Endothelial cell (in vitro differentiated cells): ENCODE measurements around the gene TSSK2. TPM values are rescaled to one million over a fixed set of nuclear protein-coding genes. Genes with fewer than 3 reads are reported as not detected.

ENCODE experiments used
- DNase-seq: peaks from one replicate; pipeline ENCODE4 v3.0.0; 2021; ENCODE audit warnings: low spot score
- H3K27ac Mint-ChIP-seq: one replicate; pipeline ENCODE4 v1.8.0; 2021; ENCODE audit warnings: mixed read lengths, inconsistent platforms; ENCODE audit not compliant: unreplicated experiment
- H3K27me3 Mint-ChIP-seq: one replicate; pipeline ENCODE4 v1.8.0; 2021; ENCODE audit warnings: mild to moderate bottlenecking, moderate library complexity, mixed read lengths, inconsistent platforms; ENCODE audit not compliant: unreplicated experiment
- H3K36me3 Mint-ChIP-seq: one replicate; pipeline ENCODE4 v1.8.0; 2021; ENCODE audit warnings: mild to moderate bottlenecking, low read depth, mixed read lengths, inconsistent platforms; ENCODE audit not compliant: unreplicated experiment
- H3K4me1 Mint-ChIP-seq: one replicate; pipeline ENCODE4 v1.8.0; 2021; ENCODE audit warnings: mild to moderate bottlenecking, mixed read lengths, inconsistent platforms; ENCODE audit not compliant: unreplicated experiment
- H3K4me3 Mint-ChIP-seq: one replicate; pipeline ENCODE4 v1.8.0; 2021; ENCODE audit warnings: mild to moderate bottlenecking, mixed read lengths, inconsistent platforms; ENCODE audit not compliant: unreplicated experiment
- H3K9me3 Mint-ChIP-seq: one replicate; pipeline ENCODE4 v1.8.0; 2021; ENCODE audit warnings: mixed read lengths, inconsistent platforms; ENCODE audit not compliant: unreplicated experiment
- CTCF ChIP-seq: fragments of 200-600 bp; sonication (generic); IDR thresholded peaks from one replicate; pipeline ENCODE4 v1.5.0; 2021; ENCODE audit warnings: antibody characterized with exemption; ENCODE audit not compliant: unreplicated experiment
- total RNA-seq: library from RNA; stranded (reverse); fragmentation: NEBNext Ultra II Directional; extraction: Animal tissue kit (Norgen Biotek cat#: 25700); gene quantifications from one replicate; pipeline ENCODE4 v1.2.1, GENCODE V29; 2021; ENCODE audit not compliant: unreplicated experiment

The TSSK2 gene
- total RNA-seq, 1 donor from 2014 or later = not detected

DNA sequence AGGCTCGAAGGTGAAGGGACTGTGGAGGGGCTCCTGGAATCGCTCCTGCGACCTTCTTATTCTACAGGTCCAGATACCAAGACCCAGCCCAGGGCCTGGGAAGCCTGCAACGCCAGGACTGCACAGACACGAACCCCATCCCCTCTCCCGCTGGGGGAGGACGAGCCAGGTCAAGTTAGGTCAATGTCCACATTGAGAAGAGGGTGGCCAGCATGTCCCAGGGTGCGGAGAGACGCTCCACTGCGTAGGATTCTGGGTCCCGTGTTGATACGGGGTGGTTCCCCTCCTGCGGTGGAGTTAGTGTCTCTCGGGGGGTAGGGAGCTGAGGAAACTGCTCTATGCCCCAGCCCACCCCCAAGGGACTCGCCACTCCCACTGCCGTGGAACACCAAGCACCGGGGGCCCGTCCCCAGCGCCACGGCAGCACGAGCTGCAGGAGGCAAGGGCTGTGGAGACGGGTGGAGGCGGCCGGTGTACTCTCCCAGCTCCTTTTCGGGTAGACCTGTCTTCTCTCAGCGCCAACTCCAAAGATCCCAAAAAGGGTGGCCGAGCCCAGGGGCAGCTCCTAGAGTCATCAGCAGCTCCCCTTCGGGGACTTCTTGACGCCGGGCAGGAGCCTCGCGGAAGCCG is 17.4 kb downstream of the TSSK2 start:
- H3K36me3 Mint-ChIP-seq = peaks cover 12% of the 10 kb centered on the region
- H3K9me3 Mint-ChIP-seq = no peaks in the 10 kb centered on the region
- TF ChIP-seq CTCF = no peak
- no peak overlapping the region for H3K27ac Mint-ChIP-seq
- H3K27me3 Mint-ChIP-seq = peaks cover 30% of the 10 kb centered on the region
- no peak overlapping the region for H3K4me3 Mint-ChIP-seq
- H3K4me1 Mint-ChIP-seq = peaks cover 6% of the 10 kb centered on the region
- no peak for DNase-seq

DNA sequence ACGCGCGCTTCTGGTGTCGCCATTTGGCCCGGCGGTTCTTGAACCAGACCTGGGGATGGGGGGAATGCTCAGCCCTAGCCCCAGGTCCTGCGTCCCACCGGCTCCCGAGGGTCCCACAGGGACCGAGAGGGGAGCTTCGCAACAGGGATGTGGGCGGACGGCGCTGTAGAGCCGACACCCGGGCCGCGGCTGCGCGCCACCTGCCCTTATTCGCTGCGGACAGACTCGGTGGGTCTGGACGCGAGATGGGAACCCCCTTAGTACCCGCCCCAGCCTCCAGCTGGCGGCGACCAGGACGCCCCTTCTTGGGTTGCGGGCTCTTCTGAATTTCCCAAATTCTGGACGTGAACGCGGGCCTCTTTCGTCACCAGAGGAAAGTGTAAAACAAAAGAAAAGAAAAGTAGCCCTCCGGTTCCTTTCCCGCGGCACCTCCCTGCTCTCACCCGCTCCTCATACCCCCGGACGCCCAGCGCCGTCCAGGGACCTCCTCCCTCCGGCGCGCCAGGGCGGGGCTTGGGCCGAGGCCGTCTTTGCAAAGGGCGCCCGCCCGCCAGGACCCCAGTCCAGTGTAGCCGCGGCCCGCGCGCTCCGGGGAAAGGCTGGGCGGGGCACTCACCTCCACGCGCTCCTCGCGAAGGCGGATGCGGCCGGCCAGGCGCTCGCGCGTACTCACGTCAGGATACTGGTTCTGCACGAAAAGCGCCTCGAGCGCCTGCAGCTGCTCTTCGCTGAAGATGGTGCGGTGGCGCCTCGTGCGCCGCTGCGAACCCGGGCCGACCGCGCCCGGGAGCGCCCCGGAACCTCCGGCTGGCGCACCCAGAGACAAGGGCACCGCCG is 18.2 kb downstream of the TSSK2 start:
- DNase-seq = no peak
- TF ChIP-seq CTCF = no peak
- Mint-ChIP-seq H3K27ac (no peak overlapping the region), H3K4me3 (no peak overlapping the region), H3K4me1 (peaks cover 4% of the 10 kb centered on the region), H3K27me3 (peaks cover 32% of the 10 kb centered on the region), H3K36me3 (peaks cover 12% of the 10 kb centered on the region), H3K9me3 (no peaks in the 10 kb centered on the region)

DNA sequence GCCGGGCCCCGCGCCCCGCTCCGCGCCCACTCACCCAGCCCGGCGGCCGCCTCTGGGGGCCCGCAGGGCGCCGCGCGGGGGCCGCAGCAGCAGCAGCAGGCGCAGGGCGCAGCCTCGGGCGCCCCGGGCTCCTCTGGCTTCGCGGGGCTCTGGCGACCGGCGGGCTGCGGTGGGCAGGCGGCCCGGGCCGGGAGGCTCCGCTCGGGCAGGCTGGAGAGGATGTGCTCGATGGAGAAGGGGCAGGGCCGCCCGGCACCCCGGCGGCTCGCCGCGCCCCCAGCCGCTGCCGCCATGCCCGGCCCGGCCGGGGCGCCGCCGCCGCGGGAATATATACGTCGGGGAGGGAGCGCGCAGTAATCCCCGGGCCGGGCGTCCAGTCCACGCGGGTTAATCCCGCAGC is 18.9 kb downstream of the TSSK2 start, which contains the start of gene GSC2:
TSS of gene GSC2 (minus strand) at position 302 of the 400 bp plus-strand sequence. CDS start at position 293, 9 bp downstream.
- Mint-ChIP-seq H3K36me3 (peaks cover 12% of the 10 kb centered on the region), H3K4me3 (peak within 1 kb of the TSS; percentile 80), H3K27ac (no peak within 1 kb of the TSS), H3K4me1 (peaks cover 4% of the 10 kb centered on the region), H3K27me3 (peaks cover 28% of the 10 kb centered on the region), H3K9me3 (no peaks in the 10 kb centered on the region)
- DNase-seq = no peak
- TF ChIP-seq CTCF = no peak

DNA sequence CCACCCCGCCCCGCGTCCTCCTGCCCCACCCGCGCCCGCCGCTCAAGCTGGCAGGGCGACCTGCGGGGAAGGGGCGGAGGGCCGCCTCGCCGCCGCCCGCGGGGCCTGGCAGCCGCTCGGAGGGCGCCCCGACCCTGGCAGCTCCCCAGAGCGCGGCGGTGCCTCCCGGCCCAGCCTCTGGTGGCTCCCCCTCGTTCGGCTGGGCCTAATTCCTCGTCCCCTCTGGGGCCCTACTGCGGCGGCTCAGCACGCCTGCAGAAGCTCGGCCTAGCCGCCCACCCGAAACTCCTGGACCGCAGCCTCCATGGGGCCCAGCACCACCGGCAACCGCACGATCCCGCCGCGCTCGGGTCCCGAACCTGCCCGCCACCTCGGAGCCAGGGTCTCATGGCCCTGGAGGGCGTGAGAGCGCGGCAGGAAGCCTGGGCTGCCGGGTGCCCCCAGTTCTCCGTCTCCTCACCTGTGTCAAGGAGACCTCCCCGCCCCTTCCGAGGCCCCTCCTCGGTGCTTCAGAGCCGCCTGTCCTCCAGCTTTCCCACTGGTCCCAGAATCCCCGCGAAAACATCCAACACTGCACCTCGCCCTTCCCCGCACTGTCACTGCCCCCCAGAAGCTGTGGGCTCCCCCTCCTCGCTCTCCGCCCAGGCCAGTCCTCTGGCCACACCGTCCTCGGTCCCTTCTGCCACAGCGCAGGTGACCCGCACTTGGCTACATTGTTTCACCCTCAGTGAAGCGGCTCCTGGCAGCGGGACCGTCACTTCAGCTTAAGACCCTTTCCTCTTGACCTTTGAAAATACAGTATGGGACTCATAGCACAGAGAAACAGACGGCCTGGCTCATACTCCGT is 19.6 kb downstream of the TSSK2 start:
- Mint-ChIP-seq H3K27ac (no peak overlapping the region), H3K4me3 (peak overlapping the region; percentile 80), H3K27me3 (peaks cover 28% of the 10 kb centered on the region), H3K36me3 (peaks cover 12% of the 10 kb centered on the region), H3K4me1 (peaks cover 4% of the 10 kb centered on the region), H3K9me3 (no peaks in the 10 kb centered on the region)
- TF ChIP-seq CTCF = no peak
- DNase-seq = no peak
